Activated CD8-positive, alpha-beta T cell treated with anti-CD3 and anti-CD28 coated beads for 36 hours (primary cell): ENCODE data around the gene ACER1. TPM values are rescaled to one million over a fixed set of nuclear protein-coding genes. Genes with fewer than 3 reads are reported as not detected.

ENCODE experiments used
- ATAC-seq: fragments of 200-7000 bp; cut with Tn5 transposase; one replicate; pipeline ENCODE4 v1.10.0; 2021; ENCODE audit warnings: mild to moderate bottlenecking, moderate library complexity
- CTCF ChIA-PET: fragments of 350-600 bp; sonication (Branson Sonifier 250); formaldehyde crosslinking; loops from one replicate; lab custom pipeline; 2021; ENCODE audit warnings: antibody characterized with exemption; lab: Charles Lee
- POLR2A ChIA-PET: fragments of 350-600 bp; sonication (Branson Sonifier 250); formaldehyde crosslinking; loops from one replicate; lab custom pipeline; 2021; ENCODE audit warnings: antibody characterized with exemption; lab: Charles Lee
- DNase-seq: peaks from one replicate; pipeline ENCODE4 v3.0.0-alpha.2; 2020
- H3K27ac Mint-ChIP-seq: one replicate; pipeline ENCODE4 v1.8.0; 2021; ENCODE audit warnings: mild to moderate bottlenecking, mixed read lengths
- H3K27me3 Mint-ChIP-seq: one replicate; pipeline ENCODE4 v1.8.0; 2021; ENCODE audit warnings: mixed read lengths
- H3K36me3 Mint-ChIP-seq: one replicate; pipeline ENCODE4 v1.8.0; 2021; ENCODE audit warnings: low read depth, mixed read lengths
- H3K4me1 Mint-ChIP-seq: one replicate; pipeline ENCODE4 v1.8.0; 2021; ENCODE audit warnings: low read depth, mixed read lengths
- H3K4me3 Mint-ChIP-seq: one replicate; pipeline ENCODE4 v1.8.0; 2021; ENCODE audit warnings: mild to moderate bottlenecking, moderate library complexity, mixed read lengths
- H3K9me3 Mint-ChIP-seq: one replicate; pipeline ENCODE4 v1.8.0; 2021; ENCODE audit warnings: mixed read lengths
- CTCF ChIP-seq: fragments of 200-600 bp; IDR thresholded peaks from one replicate; pipeline ENCODE4 v1.8.0; 2022; ENCODE audit warnings: antibody characterized with exemption, mild to moderate bottlenecking
- intact Hi-C: fragments of 100-400 bp; cut with micrococcal nuclease; formaldehyde crosslinking; loops from one replicate; pipeline ENCODE4 v1.10.0; 2022
- total RNA-seq, 2 experiments: library from RNA; stranded (reverse); gene quantifications; one replicate each; pipeline ENCODE4 v1.2.3, GENCODE V29; 2021

ACER1 gene
- total RNA-seq, 2 experiments from 2014 or later = not detected

GRCh38 chr19:6334490-6335285 is 1.3 kb upstream of the ACER1 start:
- Mint-ChIP-seq H3K27ac (no peak overlapping the region), H3K36me3 (peaks cover 1% of the 10 kb centered on the region), H3K9me3 (peaks cover 1% of the 10 kb centered on the region), H3K4me1 (no peaks in the 10 kb centered on the region), H3K27me3 (no peaks in the 10 kb centered on the region), H3K4me3 (no peak overlapping the region)
- POLR2A ChIA-PET = interaction anchor here (0.6 kb wide), 1 partner anchor 19 kb away, joined by 3 read pairs; no protein-coding TSS in a partner anchor
- intact Hi-C loops = no loop called here
- ATAC-seq (no peak), DNase-seq (no peak)
- CTCF ChIA-PET = no interaction called here
- TF ChIP-seq CTCF = no peak

- Mint-ChIP-seq H3K27ac (no peak overlapping the region), H3K27me3 (no peaks in the 10 kb centered on the region), H3K9me3 (peaks cover 2% of the 10 kb centered on the region), H3K4me1 (no peaks in the 10 kb centered on the region), H3K4me3 (no peak overlapping the region), H3K36me3 (peaks cover 3% of the 10 kb centered on the region)
- ChIA-PET POLR2A (interaction anchor here (0.7 to 1.2 kb wide), 2 partner anchors 10 to 60 kb away, joined by 3 read pairs; no protein-coding TSS in a partner anchor), CTCF (interaction anchor here (1.2 to 1.7 kb wide), 2 partner anchors 27 to 200 kb away, joined by 3 read pairs; no protein-coding TSS in a partner anchor)
- intact Hi-C loops = no loop called here
- no peak for TF ChIP-seq CTCF
- ATAC-seq (no peak), DNase-seq (no peak)
Observed at GRCh38 chr19:6326815-6327214, 6.6 kb downstream of the ACER1 start.

- DNase-seq = no peak
- Mint-ChIP-seq H3K4me3 (no peak overlapping the region), H3K27me3 (no peaks in the 10 kb centered on the region), H3K36me3 (peaks cover 3% of the 10 kb centered on the region), H3K4me1 (no peaks in the 10 kb centered on the region), H3K9me3 (peaks cover 2% of the 10 kb centered on the region), H3K27ac (no peak overlapping the region)
- ATAC-seq = no peak
- ChIA-PET CTCF (no interaction called here), POLR2A (no interaction called here)
- intact Hi-C loops = no loop called here
- TF ChIP-seq CTCF = no peak
Observed at GRCh38 chr19:6325614-6326013, 7.8 kb downstream of the ACER1 start.

- ChIA-PET POLR2A (no interaction called here), CTCF (interaction anchor here (1.4 kb wide), 1 partner anchor 106 kb away, joined by 3 read pairs; no protein-coding TSS in a partner anchor)
- Mint-ChIP-seq H3K4me3 (no peak overlapping the region), H3K9me3 (peaks cover 2% of the 10 kb centered on the region), H3K4me1 (no peaks in the 10 kb centered on the region), H3K27me3 (no peaks in the 10 kb centered on the region), H3K27ac (no peak overlapping the region), H3K36me3 (peaks cover 3% of the 10 kb centered on the region)
- DNase-seq = no peak
- no peak for ATAC-seq
- intact Hi-C loops = no loop called here
- TF ChIP-seq CTCF = no peak
Observed at GRCh38 chr19:6324757-6325156, 8.7 kb downstream of the ACER1 start.

GRCh38 chr19:6322284-6322683 is 11.1 kb downstream of the ACER1 start:
- no peaks in the 10 kb centered on the region for H3K4me1 Mint-ChIP-seq
- no peak for TF ChIP-seq CTCF
- intact Hi-C loops = no loop called here
- no peak overlapping the region for H3K4me3 Mint-ChIP-seq
- no peaks in the 10 kb centered on the region for H3K27me3 Mint-ChIP-seq
- H3K27ac Mint-ChIP-seq = no peak overlapping the region
- H3K36me3 Mint-ChIP-seq = peaks cover 3% of the 10 kb centered on the region
- peaks cover 2% of the 10 kb centered on the region for H3K9me3 Mint-ChIP-seq
- ATAC-seq (no peak), DNase-seq (no peak)
- POLR2A ChIA-PET = no interaction called here
- CTCF ChIA-PET = interaction anchor here (1.0 kb wide), 1 partner anchor 311 kb away, joined by 3 read pairs; no protein-coding TSS in a partner anchor
